H1 (cell line): ENCODE results near the gene UGT2B15. TPM values are rescaled to one million over a fixed set of nuclear protein-coding genes. Genes with fewer than 3 reads are reported as not detected.
A peak's percentile ranks its signal among the peaks of the same experiment; 100 is the strongest.
"Not testable (repeated sequence)": the region's sequence is repeated elsewhere in the genome, so short reads cannot be mapped to it uniquely, and the experiment has no call there.

Experiments used
- CTCF ChIA-PET: fragments of 300-600 bp; sonication (Branson Sonifier 250); formaldehyde crosslinking; loops from one replicate; lab custom pipeline; 2021; ENCODE audit not compliant: partially characterized antibody; lab: Charles Lee
- POLR2A ChIA-PET: fragments of 300-600 bp; sonication (Branson Sonifier 250); formaldehyde crosslinking; loops from one replicate; lab custom pipeline; 2021; ENCODE audit warnings: inconsistent platforms; ENCODE audit not compliant: partially characterized antibody; lab: Charles Lee
- DNase-seq, 2 experiments: peaks; one replicate each; pipeline versions ENCODE4 v3.0.0 to v3.0.0-alpha.2; 2010 to 2022; ENCODE audit warnings: low spot score in 2 of 2, low read depth in 1 of 2, mixed read lengths in 1 of 2
- FAIRE-seq: peaks from 2 replicates; lab custom pipeline; 2011; peaks lifted over from hg19 to GRCh38; lab: Jason Lieb, UNC
- H2AFZ ChIP-seq: 2 replicates; pipeline ENCODE4 v1.8.1; 2012; ENCODE audit warnings: low read length, inconsistent platforms
- H2AK5ac ChIP-seq: 2 replicates; pipeline ENCODE4 v1.6.1; 2013; ENCODE audit warnings: low read depth, low read length
- H2BK120ac ChIP-seq: replicated peaks from 2 replicates; pipeline ENCODE3; 2013; ENCODE audit warnings: low read depth, low read length, inconsistent platforms
- H2BK12ac ChIP-seq: 2 replicates; pipeline ENCODE4 v1.6.1; 2013; ENCODE audit warnings: low read depth, low read length
- H2BK15ac ChIP-seq: 2 replicates; pipeline ENCODE4 v1.6.1; 2013; ENCODE audit warnings: low read length
- H2BK20ac ChIP-seq: 2 replicates; pipeline ENCODE4 v1.6.1; 2013; ENCODE audit warnings: low read length
- H2BK5ac ChIP-seq: 2 replicates; pipeline ENCODE4 v1.6.1; 2013; ENCODE audit warnings: low read depth, low read length
- H3K14ac ChIP-seq: 2 replicates; pipeline ENCODE4 v1.6.1; 2013; ENCODE audit warnings: inconsistent platforms; ENCODE audit not compliant: insufficient read length
- H3K18ac ChIP-seq: 2 replicates; pipeline ENCODE4 v1.6.1; 2013; ENCODE audit warnings: low read length; ENCODE audit errors: extremely low read depth
- H3K23ac ChIP-seq: 2 replicates; pipeline ENCODE4 v1.6.1; 2013; ENCODE audit warnings: inconsistent platforms; ENCODE audit not compliant: insufficient read length
- H3K23me2 ChIP-seq: 2 replicates; pipeline ENCODE4 v1.6.1; 2013; ENCODE audit warnings: low read depth, low read length
- H3K27ac ChIP-seq: 2 replicates; pipeline ENCODE4 v1.6.1; 2011; ENCODE audit warnings: low read depth, low read length, inconsistent platforms
- H3K27me3 ChIP-seq, 4 experiments: replicated peaks in 1 of 4; 1 replicate in 1 of 4; 2 replicates in 3 of 4; pipeline versions ENCODE4 v1.6.1 to v1.8.1; 2011 to 2013; ENCODE audit warnings: low read length in 3 of 4, mild to moderate bottlenecking in 3 of 4, inconsistent platforms in 2 of 4, mixed read lengths in 2 of 4, moderate library complexity in 1 of 4; ENCODE audit not compliant: control insufficient read depth in 3 of 4, insufficient read depth in 3 of 4; ENCODE audit errors: extremely low read depth in 1 of 4
- H3K36me3 ChIP-seq, 4 experiments: 2 replicates each; pipeline versions ENCODE4 v1.6.1 to v1.8.1; 2011 to 2013; ENCODE audit warnings: mild to moderate bottlenecking in 4 of 4, low read length in 3 of 4, moderate library complexity in 2 of 4, control low read depth in 1 of 4, inconsistent platforms in 1 of 4; ENCODE audit not compliant: insufficient read depth in 4 of 4, control insufficient read depth in 2 of 4
- H3K4ac ChIP-seq: replicated peaks from 2 replicates; pipeline ENCODE3; 2013; ENCODE audit warnings: low read length, low read depth, mixed read lengths, inconsistent platforms; ENCODE audit not compliant: insufficient read length
- H3K4me1 ChIP-seq, 4 experiments: replicated peaks in 1 of 4; 1 replicate in 1 of 4; 2 replicates in 3 of 4; pipeline versions ENCODE4 v1.6.1 to v1.8.1; 2011 to 2013; ENCODE audit warnings: low read length in 3 of 4, inconsistent platforms in 2 of 4, mixed read lengths in 1 of 4; ENCODE audit not compliant: insufficient read depth in 4 of 4, control insufficient read depth in 3 of 4
- H3K4me2 ChIP-seq, 2 experiments: 2 replicates each; pipeline versions ENCODE4 v1.6.1 to v1.8.1; 2011 to 2013; ENCODE audit warnings: low read depth in 2 of 2, low read length in 2 of 2, control low read depth in 1 of 2, inconsistent platforms in 1 of 2, mild to moderate bottlenecking in 1 of 2; ENCODE audit not compliant: insufficient read depth in 1 of 2
- H3K4me3 ChIP-seq, 4 experiments: fragments of 200-600, 300-600 bp in 1 of 4; sonication (generic), shearing (Covaris generic), sonication (Bioruptor Twin) in 1 of 4; 2 replicates each; pipeline versions ENCODE4 v1.5.1 to v1.8.1; 2011 to 2016; ENCODE audit warnings: low read length in 4 of 4, low read depth in 3 of 4, control low read depth in 2 of 4, inconsistent platforms in 2 of 4, mild to moderate bottlenecking in 2 of 4, mixed read lengths in 1 of 4, moderate library complexity in 1 of 4; ENCODE audit not compliant: insufficient read depth in 2 of 4; ENCODE audit errors: extremely low read depth in 1 of 4
- H3K56ac ChIP-seq: replicated peaks from 2 replicates; pipeline ENCODE3; 2013; ENCODE audit warnings: low read depth, mild to moderate bottlenecking, mixed read lengths, low read length, inconsistent platforms; ENCODE audit not compliant: insufficient read length
- H3K79me1 ChIP-seq: 2 replicates; pipeline ENCODE4 v1.6.1; 2013; ENCODE audit warnings: low read depth, low read length, control low read depth
- H3K79me2 ChIP-seq, 2 experiments: 2 replicates each; pipeline versions ENCODE4 v1.6.1 to v1.8.1; 2012 to 2013; ENCODE audit warnings: low read length in 2 of 2, mild to moderate bottlenecking in 2 of 2, inconsistent platforms in 1 of 2; ENCODE audit not compliant: insufficient read depth in 2 of 2, control insufficient read depth in 1 of 2
- H3K9ac ChIP-seq, 4 experiments: replicated peaks in 1 of 4; 1 replicate in 1 of 4; 2 replicates in 3 of 4; pipeline versions ENCODE4 v1.6.1 to v1.8.1; 2011 to 2013; ENCODE audit warnings: low read depth in 3 of 4, low read length in 3 of 4, control low read depth in 2 of 4, mild to moderate bottlenecking in 2 of 4, moderate library complexity in 2 of 4, inconsistent platforms in 1 of 4; ENCODE audit errors: extremely low read depth in 1 of 4
- H3K9me3 ChIP-seq, 2 experiments: 2 replicates each; pipeline versions ENCODE4 v1.6.1 to v1.8.1; 2012 to 2013; ENCODE audit warnings: mild to moderate bottlenecking in 2 of 2, moderate library complexity in 2 of 2, control low read depth in 1 of 2, inconsistent platforms in 1 of 2, low read depth in 1 of 2, low read length in 1 of 2, mixed read lengths in 1 of 2; ENCODE audit not compliant: insufficient read depth in 2 of 2
- H4K20me1 ChIP-seq, 2 experiments: replicated peaks in 1 of 2; 2 replicates each; pipeline versions ENCODE3 to v1.8.1; 2011 to 2013; ENCODE audit warnings: inconsistent platforms in 2 of 2, low read length in 2 of 2, mild to moderate bottlenecking in 1 of 2; ENCODE audit not compliant: insufficient read depth in 2 of 2, control insufficient read depth in 1 of 2
- H4K5ac ChIP-seq: 2 replicates; pipeline ENCODE4 v1.6.1; 2013; ENCODE audit warnings: low read length, low read depth, mixed read lengths, inconsistent platforms; ENCODE audit not compliant: insufficient read length
- H4K8ac ChIP-seq: 2 replicates; pipeline ENCODE4 v1.8.0; 2013; ENCODE audit warnings: mild to moderate bottlenecking, moderate library complexity, low read length, inconsistent platforms; ENCODE audit not compliant: insufficient read depth; ENCODE audit errors: extremely low read depth
- H4K91ac ChIP-seq: replicated peaks from 2 replicates; pipeline ENCODE3; 2013; ENCODE audit warnings: low read length, mixed read lengths, inconsistent platforms; ENCODE audit not compliant: insufficient read length
- WGBS, 2 experiments: shearing (Covaris generic) in 1 of 2; methylation state at CpG; one replicate each; pipeline versions ENCODE4 v1.1.6 to v1.1.7; 2013 to 2015; ENCODE audit warnings: low lambda C conversion rate in 2 of 2, mixed read lengths in 2 of 2, inconsistent platforms in 1 of 2, low coverage in 1 of 2, missing lambda C conversion rate in 1 of 2; ENCODE audit not compliant: insufficient replicate concordance in 2 of 2, insufficient coverage in 1 of 2, insufficient read length in 1 of 2; ENCODE audit errors: extremely low coverage in 1 of 2, missing lambda C conversion rate in 1 of 2; 5-methylcytosine and 5-hydroxymethylcytosine counted together
- polyA plus RNA-seq, 7 experiments: library from polyadenylated mRNA; depleted of rRNA in 3 of 7; stranded (reverse) in 5 of 7; unstranded in 2 of 7; fragments of >200 nt in 5 of 7; fragments of 200-250 nt in 2 of 7; gene quantifications; 1 replicate in 5 of 7; 2 replicates in 1 of 7; 4 replicates in 1 of 7; pipeline versions ENCODE4 v1.2.1 to v1.2.3, GENCODE V29; 2011 to 2013; ENCODE audit warnings: missing spikeins in 2 of 7, mixed read lengths in 2 of 7
- total RNA-seq: library from RNA; stranded (reverse); fragmentation: NEBNext Ultra II Directional; extraction: Animal tissue kit (Norgen Biotek cat#: 25700); gene quantifications from 2 replicates; pipeline ENCODE4 v1.2.1, GENCODE V29; 2021

The UGT2B15 gene
- total and polyA plus RNA-seq, 2 of the 8 experiments (the other 6 are each of a cell fraction or from before 2014, with no cell fraction given), result not detected

GRCh38 chr4:68664721-68665120, 5.7 kb downstream of the UGT2B15 start:
- H4K8ac ChIP-seq, H2AFZ ChIP-seq, H3K4me2 ChIP-seq, H3K79me2 ChIP-seq, DNase-seq, H3K36me3 ChIP-seq, H4K91ac ChIP-seq, H3K4ac ChIP-seq, H2BK15ac ChIP-seq, H4K20me1 ChIP-seq, H2BK20ac ChIP-seq, CTCF ChIA-PET, H3K27ac ChIP-seq, H2BK5ac ChIP-seq, H2BK12ac ChIP-seq, H2AK5ac ChIP-seq, H3K27me3 ChIP-seq, H3K9me3 ChIP-seq, H3K23me2 ChIP-seq, H3K79me1 ChIP-seq, H3K9ac ChIP-seq, H4K5ac ChIP-seq, H3K23ac ChIP-seq, H3K4me1 ChIP-seq, POLR2A ChIA-PET, H3K4me3 ChIP-seq, FAIRE-seq, H3K56ac ChIP-seq, H3K14ac ChIP-seq, H2BK120ac ChIP-seq, H3K18ac ChIP-seq: not testable (repeated sequence)
- 97% methylated on average over 3 of the region's 3 CpGs; no CpG with 5 or more reads in 1 of the 2 experiments for WGBS, 2 experiments

- H2BK15ac ChIP-seq, H3K4ac ChIP-seq, H4K5ac ChIP-seq, H3K9ac ChIP-seq, H3K9me3 ChIP-seq, H3K36me3 ChIP-seq, POLR2A ChIA-PET, H3K23ac ChIP-seq, H3K4me2 ChIP-seq, H3K14ac ChIP-seq, H2BK20ac ChIP-seq, H3K4me1 ChIP-seq, H2BK12ac ChIP-seq, H2AFZ ChIP-seq, DNase-seq, H2BK120ac ChIP-seq, H3K79me2 ChIP-seq, H3K23me2 ChIP-seq, H2AK5ac ChIP-seq, H3K56ac ChIP-seq, H4K8ac ChIP-seq, H3K27me3 ChIP-seq, H3K27ac ChIP-seq, CTCF ChIA-PET, H4K91ac ChIP-seq, H3K4me3 ChIP-seq, H3K18ac ChIP-seq, H4K20me1 ChIP-seq, H3K79me1 ChIP-seq, H2BK5ac ChIP-seq: not testable (repeated sequence)
- no CpG with 5 or more reads among the region's 1 CpG for WGBS, 2 experiments
- peak; percentile 87 for FAIRE-seq
These were observed 7.4 kb downstream of the UGT2B15 start for GRCh38 chr4:68662836-68663574.
